Testis (tissue), 3 donors: ENCODE measurements around the gene SMG6. TPM values are rescaled to one million over a fixed set of nuclear protein-coding genes. Genes with fewer than 3 reads are reported as not detected.

ENCODE experiments used
- DNase-seq: peaks from one replicate; pipeline ENCODE4 v3.0.0-alpha.2; 2019
- H3K27ac ChIP-seq, 2 donors: fragments of 200-600 bp; sonication (generic); one replicate each; pipeline ENCODE4 v1.5.1; 2019
- H3K27me3 ChIP-seq: fragments of 200-600 bp; sonication (generic); one replicate; pipeline ENCODE4 v1.5.1; 2019
- H3K36me3 ChIP-seq: fragments of 200-600 bp; sonication (generic); one replicate; pipeline ENCODE4 v1.5.1; 2017; ENCODE audit warnings: low read depth; ENCODE audit errors: missing control alignments
- H3K4me1 ChIP-seq: fragments of 200-600 bp; sonication (generic); one replicate; pipeline ENCODE4 v1.5.1; 2019
- H3K4me3 ChIP-seq, 2 donors: fragments of 200-600 bp; sonication (generic); one replicate each; pipeline ENCODE4 v1.5.1; 2017 to 2019
- H3K9me3 ChIP-seq: fragments of 200-600 bp; sonication (generic); one replicate; pipeline ENCODE4 v1.5.1; 2017
- POLR2A ChIP-seq: fragments of 450-650 bp; IDR thresholded peaks from one replicate; pipeline ENCODE4 v1.6.1; 2017; ENCODE audit warnings: antibody characterized with exemption, mild to moderate bottlenecking, moderate library complexity
- WGBS, 2 donors: methylation state at CpG; one replicate each; pipeline ENCODE4 v1.1.5; 2018; 5-methylcytosine and 5-hydroxymethylcytosine counted together
- intact Hi-C: fragments of 100-400 bp; cut with DNase I; formaldehyde crosslinking; loops from one replicate; pipeline ENCODE4 v1.15.1; 2023; ENCODE audit warnings: low total_unique reads
- polyA plus RNA-seq: library from polyadenylated mRNA; stranded (reverse); fragments of 350-450 nt; fragmentation: Illumina TruSeq; extraction: RNeasy Lipid Tissue Mini Kit (QIAGEN cat#74804); gene quantifications from one replicate; pipeline ENCODE4 v1.2.3, GENCODE V29; 2014; ENCODE audit warnings: low read depth, low replicate concordance; ENCODE audit not compliant: insufficient read depth
- total RNA-seq, 2 donors: library from RNA; depleted of rRNA; stranded (reverse); fragments of >200 nt; gene quantifications; one replicate each; pipeline ENCODE4 v1.2.3, GENCODE V29; 2016
- TF ChIP-seq, protein P1 (sequence below), 3 experiments: fragments of 450-650 bp in 2 of 3; fragments of 200-600 bp in 1 of 3; sonication (generic) in 1 of 3; IDR thresholded peaks; one replicate each; pipeline ENCODE4 v1.5.1; 2016 to 2019; ENCODE audit warnings: antibody characterized with exemption in 3 of 3, mild to moderate bottlenecking in 2 of 3, moderate library complexity in 1 of 3

Gene SMG6
- total and polyA plus RNA-seq, 3 donors from 2014 or later, result 68.7 to 86.5 (median 80.6) TPM

DNA sequence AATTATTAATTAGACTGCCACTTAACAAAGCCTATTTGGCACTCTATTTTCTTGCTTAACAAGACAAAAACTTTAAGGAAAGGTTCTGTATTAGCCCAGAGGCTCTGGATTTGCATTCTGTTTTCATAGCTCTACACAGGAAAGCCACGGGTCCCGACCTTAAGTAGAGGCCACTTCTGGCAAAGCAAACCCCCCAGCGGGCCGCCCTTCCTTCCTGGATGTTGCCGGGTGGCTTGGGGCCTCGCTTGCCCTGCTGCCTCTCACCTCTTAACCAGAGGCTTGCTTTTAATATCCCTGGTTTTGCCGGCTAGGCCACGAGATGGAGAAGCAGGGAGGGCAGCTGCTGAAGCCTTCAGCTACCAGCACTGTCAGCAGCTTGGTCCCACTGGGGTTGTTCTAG is 282.9 kb downstream of the SMG6 start:
- intact Hi-C loops, result no loop called here
- WGBS, 2 donors, result 46 to 73% methylated on average over 6 to 8 of the region's 8 CpGs

DNA sequence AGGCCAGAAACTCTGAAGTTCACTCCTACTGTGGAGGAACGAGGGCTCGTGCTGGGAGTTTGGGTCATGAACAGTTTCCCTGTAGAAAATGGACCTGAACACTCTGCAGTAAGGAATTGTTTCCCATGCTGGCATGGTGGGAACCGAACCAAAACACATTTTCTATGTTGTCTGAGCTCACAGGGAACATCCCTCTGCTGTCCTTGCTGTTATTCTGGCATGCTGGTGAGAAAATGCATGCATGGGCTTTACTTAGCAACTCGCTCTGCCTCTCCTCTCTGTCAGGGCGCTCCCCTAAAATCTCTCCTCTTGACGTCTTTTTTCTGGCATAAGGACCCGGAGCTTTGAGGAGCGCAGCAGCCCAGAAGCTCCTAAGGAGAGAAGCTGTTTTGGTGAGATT is 283.9 kb downstream of the SMG6 start:
- Histone ChIP-seq H3K36me3 (no peaks in the 10 kb centered on the region), H3K27ac (no peak overlapping the region), H3K9me3 (no peaks in the 10 kb centered on the region), H3K27me3 (no peaks in the 10 kb centered on the region), H3K4me3 (no peak overlapping the region), H3K4me1 (peaks cover 13% of the 10 kb centered on the region)
- WGBS, 2 donors, result 85 to 93% methylated on average over 8 of the region's 8 CpGs
- no peak for TF ChIP-seq POLR2A
- TF ChIP-seq, protein P1, sequence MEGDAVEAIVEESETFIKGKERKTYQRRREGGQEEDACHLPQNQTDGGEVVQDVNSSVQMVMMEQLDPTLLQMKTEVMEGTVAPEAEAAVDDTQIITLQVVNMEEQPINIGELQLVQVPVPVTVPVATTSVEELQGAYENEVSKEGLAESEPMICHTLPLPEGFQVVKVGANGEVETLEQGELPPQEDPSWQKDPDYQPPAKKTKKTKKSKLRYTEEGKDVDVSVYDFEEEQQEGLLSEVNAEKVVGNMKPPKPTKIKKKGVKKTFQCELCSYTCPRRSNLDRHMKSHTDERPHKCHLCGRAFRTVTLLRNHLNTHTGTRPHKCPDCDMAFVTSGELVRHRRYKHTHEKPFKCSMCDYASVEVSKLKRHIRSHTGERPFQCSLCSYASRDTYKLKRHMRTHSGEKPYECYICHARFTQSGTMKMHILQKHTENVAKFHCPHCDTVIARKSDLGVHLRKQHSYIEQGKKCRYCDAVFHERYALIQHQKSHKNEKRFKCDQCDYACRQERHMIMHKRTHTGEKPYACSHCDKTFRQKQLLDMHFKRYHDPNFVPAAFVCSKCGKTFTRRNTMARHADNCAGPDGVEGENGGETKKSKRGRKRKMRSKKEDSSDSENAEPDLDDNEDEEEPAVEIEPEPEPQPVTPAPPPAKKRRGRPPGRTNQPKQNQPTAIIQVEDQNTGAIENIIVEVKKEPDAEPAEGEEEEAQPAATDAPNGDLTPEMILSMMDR (IDR thresholded peaks at IDR 0.05), result no peak
- DNase-seq, result no peak
- intact Hi-C loops, result no loop called here

More for the DNA sequence above, 282.9 kb downstream of the SMG6 start:
- peaks cover 16% of the 10 kb centered on the region for H3K4me1 ChIP-seq
- no peaks in the 10 kb centered on the region for H3K9me3 ChIP-seq
- no peak for DNase-seq
- no peak overlapping the region for H3K4me3 ChIP-seq
- no peaks in the 10 kb centered on the region for H3K27me3 ChIP-seq
- H3K36me3 ChIP-seq, result no peaks in the 10 kb centered on the region
- TF ChIP-seq POLR2A, result no peak
- TF ChIP-seq, protein P1 (IDR thresholded peaks at IDR 0.05), result no peak
- H3K27ac ChIP-seq, result no peak overlapping the region

DNA sequence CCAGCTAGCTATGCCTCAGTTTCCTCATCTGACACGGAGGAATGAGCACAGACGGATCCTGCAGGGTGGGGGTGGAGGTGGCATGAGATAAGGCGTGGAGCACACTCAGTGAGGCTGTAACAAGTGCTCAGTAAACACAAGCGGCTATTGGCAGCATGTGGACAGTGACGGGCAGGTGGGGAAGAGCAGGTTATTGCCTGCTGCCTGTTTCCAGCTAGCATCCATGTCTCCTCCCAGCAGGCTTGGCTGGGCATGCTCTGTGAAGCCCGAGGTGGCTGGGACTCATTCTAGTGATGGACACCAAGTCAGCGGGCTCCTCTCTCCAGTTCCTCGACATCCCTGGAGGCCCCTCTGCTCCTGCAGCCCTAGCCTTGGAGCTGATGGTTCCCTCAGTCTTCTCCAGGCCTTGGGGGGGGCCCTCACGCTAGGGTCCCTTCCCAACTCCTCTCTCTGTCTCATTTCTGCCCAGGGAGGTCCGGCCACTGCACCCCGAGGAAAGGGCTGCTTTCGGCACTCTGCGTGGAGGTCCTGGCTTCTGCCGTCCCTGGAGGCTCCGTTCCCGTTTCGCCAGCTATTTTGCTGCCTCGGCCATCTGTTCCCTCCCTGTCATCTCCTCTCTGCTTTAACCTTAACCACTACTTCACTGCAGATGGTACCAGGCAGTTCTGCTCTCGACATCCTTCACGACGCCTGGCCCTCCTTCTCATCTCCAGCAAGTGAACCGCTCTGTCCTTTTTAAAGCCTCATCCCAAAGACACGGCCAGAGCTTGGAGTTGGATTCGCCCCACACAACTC is 284.7 kb downstream of the SMG6 start:
- intact Hi-C loops, result no loop called here
- H3K27ac ChIP-seq, result no peak overlapping the region
- 83 to 87% methylated on average over 23 to 24 of the region's 24 CpGs for WGBS, 2 donors
- TF ChIP-seq, protein P1 (IDR thresholded peaks at IDR 0.05), result no peak
- TF ChIP-seq POLR2A, result no peak
- no peak overlapping the region for H3K4me3 ChIP-seq
- H3K4me1 ChIP-seq, result peaks cover 6% of the 10 kb centered on the region
- H3K27me3 ChIP-seq, result no peaks in the 10 kb centered on the region
- DNase-seq, result no peak
- no peaks in the 10 kb centered on the region for H3K9me3 ChIP-seq
- no peaks in the 10 kb centered on the region for H3K36me3 ChIP-seq

DNA sequence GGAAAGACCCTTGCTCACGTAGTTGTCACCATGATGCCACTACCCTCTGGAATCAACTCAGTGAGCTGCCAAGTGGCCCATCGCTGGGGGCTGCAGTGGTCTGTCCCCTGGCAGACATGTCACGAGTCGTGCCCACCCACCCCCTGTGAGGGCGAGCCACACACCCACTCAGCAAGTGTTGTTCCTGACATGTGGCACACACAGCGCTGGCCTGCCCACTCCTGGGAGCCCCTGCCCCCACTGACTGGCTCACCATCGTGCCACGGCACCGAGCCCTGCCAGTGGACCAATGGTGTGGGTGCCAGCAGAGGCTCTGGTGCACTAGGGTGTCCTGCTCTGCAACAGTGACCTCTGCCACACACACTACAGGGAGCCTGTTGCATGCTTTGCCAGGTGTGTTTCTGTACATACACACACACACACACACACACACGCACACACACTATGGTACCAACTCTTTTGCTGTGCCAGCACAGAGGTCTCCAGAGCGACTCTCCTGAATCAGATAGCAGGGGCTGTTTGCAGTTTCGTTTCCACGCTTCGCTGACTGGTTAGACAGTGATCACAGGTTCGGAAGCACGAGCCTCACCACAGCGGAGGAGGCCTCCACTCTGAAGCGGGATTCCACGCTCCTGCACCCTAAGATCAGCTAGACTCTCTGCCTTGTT is 286.2 kb downstream of the SMG6 start:
- H3K27me3 ChIP-seq, result no peaks in the 10 kb centered on the region
- intact Hi-C loops, result no loop called here
- H3K27ac ChIP-seq, result no peak overlapping the region
- WGBS, 2 donors, result 88 to 92% methylated on average over 11 to 19 of the region's 19 CpGs
- H3K4me1 ChIP-seq, result no peaks in the 10 kb centered on the region
- no peaks in the 10 kb centered on the region for H3K36me3 ChIP-seq
- TF ChIP-seq, protein P1 (IDR thresholded peaks at IDR 0.05), result no peak
- no peak for TF ChIP-seq POLR2A
- no peak for DNase-seq
- no peak overlapping the region for H3K4me3 ChIP-seq
- H3K9me3 ChIP-seq, result no peaks in the 10 kb centered on the region
